HepG2 (cell line): ENCODE results near the gene MTRF1. TPM values are rescaled to one million over a fixed set of nuclear protein-coding genes. Genes with fewer than 3 reads are reported as not detected.
A peak's percentile ranks its signal among the peaks of the same experiment; 100 is the strongest.

Source experiments
- ADNP ChIP-seq: sonication (generic); formaldehyde crosslinking; IDR thresholded peaks from 2 replicates; pipeline ENCODE4 v1.4.0; 2020; ENCODE audit warnings: missing genetic modification reagents
- ATF1 ChIP-seq: IDR thresholded peaks from 2 replicates; pipeline ENCODE4 v1.6.1; 2016; ENCODE audit warnings: mild to moderate bottlenecking, control low read depth
- FOXJ3 ChIP-seq: sonication (generic); formaldehyde crosslinking; IDR thresholded peaks from 2 replicates; pipeline ENCODE4 v1.4.0; 2020; ENCODE audit warnings: missing genetic modification reagents, mild to moderate bottlenecking, borderline replicate concordance
- HHEX ChIP-seq: IDR thresholded peaks from 2 replicates; pipeline ENCODE4 v1.6.1; 2016; ENCODE audit warnings: control low read depth
- HNF4A ChIP-seq: sonication (generic); formaldehyde crosslinking; IDR thresholded peaks from 2 replicates; pipeline ENCODE4 v1.4.0; 2020; ENCODE audit warnings: missing genetic modification reagents
- HOXA7 ChIP-seq: sonication (generic); formaldehyde crosslinking; IDR thresholded peaks from 2 replicates; pipeline ENCODE4 v1.8.1; 2022; ENCODE audit warnings: mild to moderate bottlenecking, missing genetic modification reagents, moderate library complexity
- IRF1 ChIP-seq: sonication (generic); formaldehyde crosslinking; IDR thresholded peaks from 2 replicates; pipeline ENCODE4 v1.4.0; 2020; ENCODE audit warnings: low read depth, mild to moderate bottlenecking, missing genetic modification reagents
- IRF2 ChIP-seq: IDR thresholded peaks from 2 replicates; pipeline ENCODE4 v1.6.1; 2018; ENCODE audit warnings: missing genetic modification reagents, missing compliant biosample characterization
- KAT8 ChIP-seq: IDR thresholded peaks from 2 replicates; pipeline ENCODE4 v1.6.1; 2016; ENCODE audit warnings: missing genetic modification reagents, missing compliant biosample characterization
- LCORL ChIP-seq, 2 experiments: fragments of 450-650 bp in 1 of 2; sonication (generic) in 1 of 2; formaldehyde crosslinking in 1 of 2; IDR thresholded peaks; 2 replicates each; pipeline versions ENCODE4 v1.5.0 to v1.6.1; 2017 to 2020; ENCODE audit warnings: antibody characterized with exemption in 1 of 2, missing genetic modification reagents in 1 of 2
- NFYC ChIP-seq: IDR thresholded peaks from 2 replicates; pipeline ENCODE4 v1.6.1; 2016; ENCODE audit warnings: missing genetic modification reagents, missing compliant biosample characterization
- RFX1 ChIP-seq: fragments of 450-650 bp; IDR thresholded peaks from 2 replicates; pipeline ENCODE4 v1.6.1; 2017
- SKIL ChIP-seq: sonication (generic); formaldehyde crosslinking; IDR thresholded peaks from 2 replicates; pipeline ENCODE4 v1.8.0; 2022; ENCODE audit warnings: missing genetic modification reagents, mild to moderate bottlenecking, moderate library complexity, borderline replicate concordance
- TARDBP ChIP-seq: sonication (generic); formaldehyde crosslinking; IDR thresholded peaks from 2 replicates; pipeline ENCODE4 v1.8.0; 2022; ENCODE audit warnings: mild to moderate bottlenecking, missing genetic modification reagents
- ZBTB42 ChIP-seq: sonication (generic); formaldehyde crosslinking; IDR thresholded peaks from 2 replicates; pipeline ENCODE4 v1.5.0; 2020; ENCODE audit warnings: mild to moderate bottlenecking, missing genetic modification reagents
- ZBTB7A ChIP-seq: sonication (generic); formaldehyde crosslinking; IDR thresholded peaks from 2 replicates; pipeline ENCODE4 v1.8.0; 2022; ENCODE audit warnings: mild to moderate bottlenecking, missing genetic modification reagents
- ZMYM3 ChIP-seq: sonication (generic); formaldehyde crosslinking; IDR thresholded peaks from 2 replicates; pipeline ENCODE4 v1.5.1; 2020; ENCODE audit warnings: mild to moderate bottlenecking, missing genetic modification reagents
- ZNF234 ChIP-seq: sonication (generic); formaldehyde crosslinking; conservative IDR thresholded peaks from 2 replicates; pipeline ENCODE4 v1.5.1; 2020; ENCODE audit warnings: mild to moderate bottlenecking, missing genetic modification reagents
- ZNF251 ChIP-seq: sonication (generic); formaldehyde crosslinking; IDR thresholded peaks from 2 replicates; pipeline ENCODE4 v1.9.0; 2021; ENCODE audit warnings: mild to moderate bottlenecking, missing genetic modification reagents
- ZNF263 ChIP-seq: sonication (generic); formaldehyde crosslinking; IDR thresholded peaks from 2 replicates; pipeline ENCODE4 v1.4.0; 2020; ENCODE audit warnings: missing genetic modification reagents
- ZNF264 ChIP-seq: sonication (generic); formaldehyde crosslinking; IDR thresholded peaks from 2 replicates; pipeline ENCODE4 v1.4.0; 2020; ENCODE audit warnings: missing genetic modification reagents
- ZNF274 ChIP-seq: sonication (generic); formaldehyde crosslinking; IDR thresholded peaks from 2 replicates; pipeline ENCODE4 v1.5.1; 2020; ENCODE audit warnings: mild to moderate bottlenecking, missing genetic modification reagents
- ZNF281 ChIP-seq: sonication (generic); formaldehyde crosslinking; IDR thresholded peaks from 2 replicates; pipeline ENCODE4 v1.4.0; 2020; ENCODE audit warnings: missing genetic modification reagents, borderline replicate concordance
- ZNF614 ChIP-seq: IDR thresholded peaks from 2 replicates; pipeline ENCODE4 v1.6.1; 2018; ENCODE audit warnings: missing biosample characterization, missing genetic modification reagents, inconsistent platforms, borderline replicate concordance
- ZNF616 ChIP-seq: sonication (generic); formaldehyde crosslinking; IDR thresholded peaks from 2 replicates; pipeline ENCODE4 v1.5.0; 2020; ENCODE audit warnings: low read depth, mild to moderate bottlenecking, missing genetic modification reagents
- ZNF75D ChIP-seq: sonication (generic); formaldehyde crosslinking; IDR thresholded peaks from 2 replicates; pipeline ENCODE4 v1.8.1; 2023; ENCODE audit warnings: missing genetic modification reagents, mild to moderate bottlenecking, borderline replicate concordance
- ZNF816 ChIP-seq: sonication (generic); formaldehyde crosslinking; IDR thresholded peaks from 2 replicates; pipeline ENCODE4 v1.8.0; 2022; ENCODE audit warnings: missing genetic modification reagents, mild to moderate bottlenecking, borderline replicate concordance
- ZNF878 ChIP-seq: sonication (generic); formaldehyde crosslinking; IDR thresholded peaks from 2 replicates; pipeline ENCODE4 v1.8.1; 2023; ENCODE audit warnings: mild to moderate bottlenecking, missing genetic modification reagents, moderate library complexity
- polyA plus RNA-seq, 8 experiments: library from polyadenylated mRNA; depleted of rRNA in 3 of 8; stranded (reverse) in 7 of 8; unstranded in 1 of 8; fragments of >200 nt; fragmentation: Illumina TruSeq in 4 of 8; extraction: Trizol in 4 of 8; gene quantifications; 2 replicates each; pipeline versions ENCODE4 v1.2.1 to v1.2.3, GENCODE V29; 2011 to 2016; ENCODE audit warnings: low read depth in 4 of 8, missing spikeins in 1 of 8, mixed read lengths in 1 of 8; ENCODE audit not compliant: insufficient read depth in 1 of 8
- total RNA-seq, 5 experiments: library from RNA; depleted of rRNA; stranded (reverse); fragments of >200 nt; fragmentation: Illumina TruSeq; extraction: Trizol; gene quantifications; 2 replicates each; pipeline ENCODE4 v1.2.3, GENCODE V29; 2016; ENCODE audit warnings: low read depth in 1 of 5

MTRF1 gene
- total and polyA plus RNA-seq, 2 of the 13 experiments (the other 11 are each of a cell fraction or from before 2014, with no cell fraction given) = 21.6 to 27.2 TPM

GRCh38 chr13:41289463-41289881, 26.1 kb upstream of the MTRF1 start (continued):
- TF ChIP-seq ZNF281 (CRISPR knock-in tag) = peak; percentile 13; the same call in 1 of the 2 replicates
- no peak for TF ChIP-seq ZBTB7A (CRISPR knock-in tag)
- peak; percentile 84 for TF ChIP-seq FOXJ3 (CRISPR knock-in tag)
- TF ChIP-seq LCORL (IDR thresholded peaks at IDR 0.05) = peak; percentile 91
- peak; percentile 85 for TF ChIP-seq LCORL (CRISPR knock-in tag; IDR thresholded peaks at IDR 0.05)
- TF ChIP-seq HOXA7 (CRISPR knock-in tag) = no peak
- peak; percentile 64 for TF ChIP-seq KAT8 (CRISPR knock-in tag)
- no peak for TF ChIP-seq ZBTB42 (CRISPR knock-in tag)
- TF ChIP-seq HHEX (CRISPR knock-in tag) = peak; percentile 93
- TF ChIP-seq ATF1 (CRISPR knock-in tag) = no peak
- TF ChIP-seq ZNF264 (CRISPR knock-in tag) = 0 out of 2 replicates have a peak, but pooled peaks have one; percentile 25
- no peak for TF ChIP-seq ZNF75D
- TF ChIP-seq NFYC = no peak
- TF ChIP-seq HNF4A (CRISPR knock-in tag) = peak; percentile 83
- TF ChIP-seq ZNF263 (CRISPR knock-in tag) = no peak
- TF ChIP-seq ZNF251 = no peak
- TF ChIP-seq ADNP (CRISPR knock-in tag) = 0 out of 2 replicates have a peak, but pooled peaks have one; percentile 15
- TF ChIP-seq ZNF816 = peak; percentile 48; the same call in 1 of the 2 replicates
- no peak for TF ChIP-seq IRF1 (CRISPR knock-in tag)
- TF ChIP-seq ZNF234 (CRISPR knock-in tag) = no peak
- no peak for TF ChIP-seq ZNF616 (CRISPR knock-in tag)
- TF ChIP-seq ZNF274 (CRISPR knock-in tag) = no peak
- TF ChIP-seq ZNF614 = peak; percentile 54; the same call in 1 of the 2 replicates
- peak; percentile 45; the same call in 1 of the 2 replicates for TF ChIP-seq ZNF878 (CRISPR knock-in tag)
- peak; percentile 76; the same call in 1 of the 2 replicates for TF ChIP-seq ZMYM3 (CRISPR knock-in tag)
- no peak; the same call in 1 of the 2 replicates for TF ChIP-seq IRF2 (CRISPR knock-in tag)
- peak; percentile 82 for TF ChIP-seq RFX1
- TF ChIP-seq SKIL = peak; percentile 79
- TF ChIP-seq TARDBP = no peak; the same call in 1 of the 2 replicates
